NCI-H1105 (cell line): ENCODE data around the gene NUP133.
"Not testable (repeated sequence)": the region's sequence is repeated elsewhere in the genome, so short reads cannot be mapped to it uniquely, and the experiment has no call there.

Source experiments
- DNase-seq: peaks from one replicate; lab custom pipeline; 2025; lab: John Stamatoyannopoulos, UW

Gene NUP133

DNA sequence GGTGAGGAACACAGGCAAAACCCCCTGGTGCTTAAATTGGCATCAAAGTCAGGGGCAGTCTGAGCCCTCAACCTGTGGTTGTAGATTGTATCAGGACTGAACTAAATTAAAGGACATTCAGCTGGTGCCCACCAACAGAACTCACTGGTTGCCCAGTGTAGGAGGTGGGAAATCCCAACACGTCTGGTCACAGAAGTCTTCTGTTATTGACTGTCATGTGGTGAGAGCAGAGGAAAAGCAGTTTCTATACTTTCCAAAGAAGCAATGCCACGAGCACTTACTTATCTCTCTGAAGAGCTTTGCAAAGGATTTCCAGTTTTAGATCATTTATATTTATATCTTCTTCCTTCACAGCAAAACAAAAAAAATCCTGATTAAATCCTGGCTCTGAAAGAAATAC is 59.3 kb downstream of the NUP133 start:
- no peak for DNase-seq

DNA sequence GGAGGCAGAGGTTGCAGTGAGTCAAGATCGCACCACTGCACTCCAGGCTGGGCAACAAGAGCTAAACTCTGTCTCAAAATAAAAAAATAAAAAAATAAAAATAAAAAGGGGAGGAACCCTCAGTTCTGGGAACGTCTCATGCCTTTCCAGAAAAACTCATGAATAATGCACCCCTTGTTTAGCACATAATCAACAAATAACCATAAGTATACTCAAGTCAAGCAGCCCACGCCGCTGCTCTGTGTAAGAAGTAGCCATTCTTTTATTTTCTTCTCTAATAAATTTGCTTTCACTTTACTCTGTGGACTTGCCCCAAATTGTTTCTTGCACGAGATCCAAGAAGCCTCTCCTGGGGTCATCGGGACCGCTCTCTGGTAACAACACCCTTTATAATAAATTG is 59.8 kb downstream of the NUP133 start:
- DNase-seq: no peak

- no peak for DNase-seq
Observed at GRCh38 chr1:229447809-229448252, 60.3 kb downstream of the NUP133 start.

DNA sequence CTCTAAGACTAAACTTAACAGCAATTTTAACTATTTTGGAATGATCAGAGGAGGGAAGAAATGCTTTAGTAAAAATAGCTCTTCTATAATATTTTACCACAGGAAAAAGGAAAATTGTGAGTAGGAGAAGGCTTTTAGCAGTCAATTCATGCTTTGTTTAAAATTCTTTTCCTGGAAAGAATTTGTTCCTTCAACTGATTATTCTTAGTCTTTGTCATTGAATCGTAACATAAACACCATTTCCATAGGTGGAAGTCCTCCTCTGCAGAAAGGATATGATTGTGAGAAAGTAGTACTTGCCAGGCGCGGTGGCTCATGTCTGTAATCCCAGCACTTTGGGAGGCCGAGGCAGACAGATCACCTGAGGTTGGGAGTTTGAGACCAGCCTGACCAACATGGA is 62.3 kb downstream of the NUP133 start:
- DNase-seq: no peak

DNA sequence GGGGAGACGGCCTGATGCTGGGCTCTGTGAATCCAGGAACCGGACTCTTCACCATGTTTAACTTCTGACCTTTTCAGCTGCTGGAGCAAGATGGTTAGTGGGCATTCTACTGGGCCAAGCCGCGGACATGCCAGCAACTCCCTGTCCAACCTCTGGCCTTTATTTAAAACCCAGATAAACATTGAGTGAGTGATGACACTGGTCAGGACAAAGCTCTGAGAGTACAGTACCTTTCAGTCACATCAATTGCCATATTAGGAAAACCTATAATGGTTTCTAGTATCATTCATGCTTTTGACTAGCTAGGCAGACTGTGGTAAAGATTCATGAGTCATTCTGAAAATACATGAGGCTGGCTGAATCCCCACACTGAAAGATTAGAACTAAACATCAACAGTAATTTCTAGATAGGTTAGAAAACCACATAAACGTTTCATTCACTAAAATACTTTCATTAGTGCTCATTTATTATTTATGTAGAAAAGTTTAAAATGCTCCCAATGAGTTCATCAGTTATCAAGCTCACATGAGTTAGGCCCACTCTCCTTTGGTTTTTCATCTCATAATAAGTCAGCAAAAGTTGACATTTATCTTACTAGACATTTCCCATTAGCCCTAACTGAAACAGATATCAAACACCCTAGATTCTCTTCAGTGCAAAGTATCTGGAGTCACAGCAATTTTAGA is 67.1 kb downstream of the NUP133 start:
- DNase-seq: no peak

- DNase-seq: no peak
Observed at GRCh38 chr1:229438021-229438420, 70.1 kb downstream of the NUP133 start.

GRCh38 chr1:229437443-229437842 is 70.7 kb downstream of the NUP133 start:
- no peak for DNase-seq

- no peak for DNase-seq
Observed at GRCh38 chr1:229436201-229436600, 71.9 kb downstream of the NUP133 start.

DNA sequence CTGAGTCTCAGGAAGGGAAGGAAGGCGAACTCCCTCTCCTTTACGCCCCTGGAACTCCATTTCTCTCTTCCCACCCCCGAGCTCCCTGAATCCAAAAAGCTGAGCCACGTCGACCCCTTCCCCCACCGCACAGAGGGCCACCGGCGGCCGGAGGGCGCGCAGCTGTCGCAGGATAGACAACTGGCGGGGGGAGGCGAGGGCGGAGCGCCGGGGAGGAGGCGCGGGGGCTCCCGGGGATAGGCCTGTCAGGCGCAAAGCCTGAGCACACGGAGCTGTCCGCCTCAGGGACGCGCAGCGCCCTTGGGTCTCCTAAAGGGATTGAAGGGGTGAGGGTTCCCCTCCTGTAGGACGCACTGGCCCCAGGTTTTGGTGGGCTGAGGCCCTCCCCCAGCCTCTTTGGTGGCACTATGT is 73.5 kb downstream of the NUP133 start:
- DNase-seq: no peak

- no peak for DNase-seq
Observed at GRCh38 chr1:229434005-229434640, 74.0 kb downstream of the NUP133 start, which contains the start of gene ACTA1. TSS of gene ACTA1 (minus strand) at chr1:229434094. CDS start at chr1:229433115, 979 bp downstream.

DNA sequence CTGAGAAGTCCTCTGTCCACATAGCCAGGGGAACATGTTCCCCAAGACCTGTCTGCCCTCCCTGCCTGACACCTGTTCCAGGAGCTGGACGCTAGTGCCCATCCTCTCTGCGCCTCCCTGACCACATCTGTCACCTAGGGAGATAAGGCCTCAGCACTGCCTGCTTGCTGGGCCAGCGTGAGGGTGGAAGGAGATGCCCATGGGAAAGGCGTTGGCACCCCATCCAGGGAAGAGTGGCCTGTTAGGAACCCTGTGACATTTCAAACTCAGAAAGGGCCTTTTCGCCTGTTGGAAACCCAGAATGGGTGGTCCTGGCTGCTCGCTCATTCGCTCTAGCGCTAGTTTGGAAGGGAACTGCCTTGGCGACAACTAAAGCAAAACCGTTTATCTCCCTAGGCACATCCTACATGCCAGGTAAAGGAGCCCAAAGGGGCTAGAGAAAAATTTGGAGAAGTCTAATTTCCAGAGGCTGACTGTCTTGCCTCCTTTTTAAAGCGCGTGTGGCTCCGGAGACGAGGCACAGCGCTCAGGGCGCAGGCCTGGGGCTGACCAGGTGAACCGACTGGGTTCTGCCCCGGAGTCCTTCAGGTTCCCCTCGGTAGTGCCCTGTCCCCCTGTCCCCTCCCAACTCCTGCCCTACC is 74.7 kb downstream of the NUP133 start:
- DNase-seq: no peak

GRCh38 chr1:229432905-229433304 is 75.2 kb downstream of the NUP133 start:
- DNase-seq: no peak

DNA sequence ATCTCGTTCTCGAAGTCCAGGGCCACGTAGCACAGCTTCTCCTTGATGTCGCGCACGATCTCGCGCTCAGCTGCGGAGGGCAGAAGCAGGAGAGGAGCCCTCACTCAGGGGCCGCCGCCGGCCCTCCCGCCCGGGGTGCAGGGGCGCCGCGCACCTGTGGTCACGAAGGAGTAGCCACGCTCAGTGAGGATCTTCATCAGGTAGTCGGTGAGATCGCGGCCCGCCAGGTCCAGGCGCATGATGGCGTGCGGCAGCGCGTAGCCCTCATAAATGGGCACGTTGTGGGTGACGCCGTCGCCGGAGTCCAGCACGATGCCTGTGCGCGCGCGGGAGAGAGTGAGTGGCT is 76.1 kb downstream of the NUP133 start:
- no peak for DNase-seq

DNA sequence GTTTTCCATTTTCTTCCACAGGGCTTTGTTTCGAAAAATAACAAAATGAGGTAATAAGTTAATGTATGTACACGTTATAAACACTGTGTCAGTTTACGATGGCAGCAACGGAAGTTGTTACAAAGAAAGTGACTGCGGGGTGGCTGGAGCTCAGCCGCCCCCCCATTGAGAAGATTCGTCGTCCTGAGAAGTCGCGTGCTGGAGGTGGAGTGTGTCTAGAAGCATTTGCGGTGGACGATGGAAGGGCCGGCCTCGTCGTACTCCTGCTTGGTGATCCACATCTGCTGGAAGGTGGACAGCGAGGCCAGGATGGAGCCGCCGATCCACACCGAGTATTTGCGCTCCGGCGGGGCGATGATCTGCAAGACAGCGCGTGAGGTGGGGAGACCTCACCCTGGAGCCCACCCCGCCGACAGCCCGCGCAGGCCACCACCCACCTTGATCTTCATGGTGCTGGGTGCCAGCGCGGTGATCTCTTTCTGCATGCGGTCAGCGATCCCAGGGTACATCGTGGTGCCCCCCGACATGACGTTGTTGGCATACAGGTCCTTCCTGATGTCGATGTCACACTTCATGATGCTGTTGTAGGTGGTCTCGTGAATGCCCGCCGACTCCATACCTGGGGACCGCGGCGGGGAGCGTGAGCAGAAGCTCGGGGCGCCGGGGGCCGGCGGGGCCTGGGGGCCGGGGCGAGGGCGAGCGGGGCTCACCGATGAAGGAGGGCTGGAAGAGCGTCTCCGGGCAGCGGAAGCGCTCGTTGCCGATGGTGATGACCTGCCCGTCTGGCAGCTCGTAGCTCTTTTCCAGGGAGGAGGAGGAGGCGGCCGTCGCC is 76.6 kb downstream of the NUP133 start:
- DNase-seq: no peak

DNA sequence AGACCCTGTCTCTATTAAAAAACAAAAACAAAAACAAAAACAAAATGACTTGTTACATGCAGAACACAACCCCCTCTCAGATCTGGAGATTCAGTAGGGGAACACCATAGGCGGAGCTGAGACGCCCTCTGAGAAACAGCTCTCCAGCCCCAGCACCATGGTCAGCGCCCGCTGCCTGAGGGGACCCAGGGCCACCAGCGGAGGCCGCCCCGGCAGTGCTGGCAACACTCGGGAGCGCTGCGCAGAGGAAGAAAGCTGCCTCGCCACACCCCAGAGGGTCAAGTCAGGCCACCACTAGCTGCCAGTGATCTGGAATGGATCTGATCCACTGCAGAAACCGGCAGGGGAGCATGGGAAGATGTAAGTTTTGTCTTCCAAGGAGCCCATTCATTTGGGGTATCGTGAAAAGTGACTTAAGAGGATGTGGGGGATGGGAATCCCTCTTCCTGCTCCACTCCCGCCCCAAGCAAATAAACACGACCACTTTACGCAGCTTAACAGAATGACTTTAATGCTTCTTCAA is 77.3 kb downstream of the NUP133 start:
- no peak for DNase-seq

DNA sequence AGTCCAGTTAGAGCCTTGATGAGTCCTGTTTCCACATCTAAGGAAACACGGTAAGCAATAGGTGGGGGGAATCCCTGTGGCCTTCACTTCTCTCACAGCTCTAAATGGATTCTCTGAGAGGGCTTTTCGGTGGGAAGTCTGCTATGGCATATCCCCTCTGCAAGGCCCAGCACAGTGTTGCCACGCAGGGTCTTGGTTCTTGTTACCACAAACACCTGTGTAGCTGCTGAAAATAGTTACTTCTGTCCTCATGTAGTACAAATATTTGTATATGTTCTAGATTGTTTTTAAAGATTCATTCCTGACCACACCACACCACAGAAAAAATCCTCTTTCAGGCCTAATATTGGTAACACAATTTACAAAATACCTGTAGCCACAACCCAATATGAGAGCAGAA is 79.9 kb downstream of the NUP133 start:
- no peak for DNase-seq

DNA sequence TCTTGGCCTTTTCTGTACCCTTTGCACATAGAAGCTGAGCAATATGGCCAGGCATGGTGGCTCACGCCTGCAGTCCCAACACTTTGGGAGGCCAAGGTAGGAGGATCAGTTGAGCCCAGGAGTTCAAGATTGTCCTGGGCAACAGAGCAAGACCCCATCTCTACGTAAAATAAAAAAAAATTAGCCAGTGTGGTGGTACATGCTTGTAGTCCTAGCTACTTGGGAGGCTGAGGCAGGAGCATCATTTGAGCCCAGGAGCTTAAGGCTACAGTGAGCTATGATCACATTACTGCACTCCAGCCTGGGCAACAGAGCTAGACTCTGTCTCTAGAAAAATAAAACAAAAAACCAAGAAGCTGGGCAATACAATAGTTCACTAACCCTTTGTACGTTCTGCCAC is 80.6 kb downstream of the NUP133 start:
- no peak for DNase-seq

- DNase-seq: no peak
Observed at GRCh38 chr1:229425564-229426159, 82.5 kb downstream of the NUP133 start.

- DNase-seq: no peak
Observed at GRCh38 chr1:229420765-229421164, 87.4 kb downstream of the NUP133 start.

- DNase-seq: no peak
Observed at GRCh38 chr1:229420224-229420623, 87.9 kb downstream of the NUP133 start.

GRCh38 chr1:229418586-229418985 is 89.6 kb downstream of the NUP133 start:
- not testable (repeated sequence) for DNase-seq

- DNase-seq: not testable (repeated sequence)
Observed at GRCh38 chr1:229412810-229413209, 95.3 kb downstream of the NUP133 start.
